Head of caudate nucleus (tissue), 42 donors: ENCODE data around the gene STAC3.
A peak's percentile ranks its signal among the peaks of the same experiment; 100 is the strongest.

ENCODE experiments used
- DNase-seq, 42 donors: peaks; one replicate each; pipeline versions ENCODE4 v3.0.0 to v3.0.0-alpha.2; 2020 to 2021; ENCODE audit warnings: mixed read lengths in 7 of 42
- intact Hi-C: fragments of 100-400 bp; cut with DNase I; formaldehyde crosslinking; loops from one replicate; pipeline ENCODE4 v1.15.0; 2022

STAC3 gene

DNA sequence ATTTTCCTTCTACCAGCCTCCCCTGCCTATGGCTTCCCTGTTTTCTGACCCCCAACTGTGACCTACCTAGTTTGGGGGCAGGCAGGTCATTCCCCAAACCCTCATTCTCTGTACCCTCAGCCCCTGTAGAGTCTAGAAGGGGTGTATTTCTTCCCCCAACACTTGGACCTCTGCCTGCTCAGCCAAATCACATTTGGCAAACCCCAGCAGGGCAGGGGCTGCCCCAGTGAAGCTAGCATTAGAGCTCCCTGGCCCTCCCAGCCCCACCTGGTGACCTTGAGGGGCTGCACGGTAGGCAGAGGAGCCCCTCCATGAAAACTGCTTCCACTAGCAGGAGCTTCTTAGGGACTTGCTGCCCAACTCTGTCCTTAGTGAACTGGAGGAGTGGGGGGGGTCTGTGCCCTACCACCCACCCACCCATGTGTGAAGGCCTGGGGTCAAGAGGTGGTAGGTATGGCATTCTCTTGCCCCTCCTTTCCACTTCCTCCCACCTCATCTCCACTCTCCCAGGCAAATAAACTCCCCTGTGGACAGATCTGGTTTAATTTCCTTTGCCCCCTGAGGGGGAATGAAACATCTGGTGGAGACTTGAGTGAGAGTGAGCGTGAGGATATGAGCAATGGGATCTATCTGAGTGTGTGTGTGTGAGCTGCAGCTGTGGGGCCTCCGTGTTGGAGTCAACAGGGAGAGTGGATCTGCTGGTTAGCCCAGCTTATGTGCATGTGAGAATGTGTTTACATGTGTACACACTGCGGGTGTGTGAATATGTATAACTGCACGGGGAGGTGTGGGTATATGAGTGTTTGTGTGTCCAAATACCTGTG, 32.7 kb downstream of the STAC3 start:
- no peak for DNase-seq
- intact Hi-C loops: no loop called here

DNA sequence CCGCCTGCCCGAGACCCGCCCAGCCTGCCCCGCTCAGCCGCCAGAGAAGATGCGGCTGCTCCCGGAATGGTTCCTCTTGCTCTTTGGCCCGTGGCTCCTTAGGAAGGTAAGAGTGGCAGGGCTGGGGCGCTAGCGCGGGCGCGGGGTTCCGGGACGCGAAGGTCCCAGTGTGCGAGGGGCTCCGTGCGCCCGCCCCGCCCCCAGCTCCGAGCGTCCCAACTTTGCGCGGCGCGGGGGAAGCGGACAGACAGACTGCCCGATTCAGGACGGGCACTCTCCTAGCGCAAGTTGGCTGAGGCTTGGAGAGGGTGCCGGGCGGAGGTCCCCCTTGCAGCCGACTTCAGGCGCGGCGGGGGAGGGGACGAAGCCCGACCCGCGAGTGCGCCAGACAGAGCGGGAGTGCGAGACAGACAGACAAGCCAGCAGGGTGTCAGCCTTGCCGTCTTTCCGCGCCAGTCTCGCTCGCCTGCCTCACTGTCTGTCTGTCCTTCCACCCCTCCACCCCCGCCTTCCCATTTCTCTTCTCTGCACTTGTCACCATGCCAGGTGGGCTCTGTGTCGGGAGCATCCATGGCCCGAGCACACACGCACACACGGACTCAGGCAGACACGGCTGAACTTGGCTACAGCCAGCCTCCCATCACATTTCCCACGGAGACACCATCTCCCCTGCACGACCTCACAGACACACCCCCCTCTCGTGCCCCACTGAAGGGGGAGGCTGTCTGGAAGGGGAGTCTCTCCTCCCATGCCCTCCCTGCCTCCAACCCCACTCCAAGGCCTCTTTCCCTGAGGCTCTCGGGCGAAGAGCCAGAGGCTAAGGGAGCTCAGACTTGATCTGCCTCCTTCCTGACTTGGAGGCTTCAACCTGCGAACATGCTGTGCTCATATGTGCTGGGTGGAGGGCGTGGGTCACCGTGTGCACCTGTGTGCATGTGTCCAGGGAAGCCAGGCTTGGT, 33.8 kb downstream of the STAC3 start:
- DNase-seq: no peak
- intact Hi-C loops: no loop called here

- DNase-seq: no peak
- intact Hi-C loops: no loop called here
These were observed 34.7 kb downstream of the STAC3 start, which contains the start of gene NXPH4 for GRCh38 chr12:57216014-57216911. Gene NXPH4, plus strand, starts transcription at chr12:57216794. Its CDS starts 176 bp downstream, at chr12:57216970.

GRCh38 chr12:57215668-57216013, 35.3 kb downstream of the STAC3 start:
- no peak for DNase-seq
- intact Hi-C loops: no loop called here

GRCh38 chr12:57215065-57215464, 35.9 kb downstream of the STAC3 start:
- intact Hi-C loops: no loop called here
- no peak for DNase-seq

GRCh38 chr12:57214398-57214781, 36.6 kb downstream of the STAC3 start:
- intact Hi-C loops: no loop called here

GRCh38 chr12:57213763-57214397, 37.1 kb downstream of the STAC3 start:
- intact Hi-C loops: no loop called here

More at GRCh38 chr12:57214398-57214781, 36.6 kb downstream of the STAC3 start:
- peak in 40 of 42 donors; percentile 31 to 83 (median 60) for DNase-seq

GRCh38 chr12:57213058-57213715, 37.8 kb downstream of the STAC3 start:
- intact Hi-C loops: no loop called here
- peak; percentile 86 to 96 (median 92) for DNase-seq

More at GRCh38 chr12:57213763-57214397, 37.1 kb downstream of the STAC3 start:
- DNase-seq: no peak

DNA sequence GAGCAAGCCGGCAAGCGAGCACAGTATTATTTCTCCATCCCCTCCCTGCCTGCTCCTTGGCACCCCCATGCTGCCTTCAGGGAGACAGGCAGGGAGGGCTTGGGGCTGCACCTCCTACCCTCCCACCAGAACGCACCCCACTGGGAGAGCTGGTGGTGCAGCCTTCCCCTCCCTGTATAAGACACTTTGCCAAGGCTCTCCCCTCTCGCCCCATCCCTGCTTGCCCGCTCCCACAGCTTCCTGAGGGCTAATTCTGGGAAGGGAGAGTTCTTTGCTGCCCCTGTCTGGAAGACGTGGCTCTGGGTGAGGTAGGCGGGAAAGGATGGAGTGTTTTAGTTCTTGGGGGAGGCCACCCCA, 38.3 kb downstream of the STAC3 start:
- no peak for DNase-seq
- intact Hi-C loops: no loop called here

- intact Hi-C loops: no loop called here
- DNase-seq: no peak
These were observed 38.9 kb downstream of the STAC3 start for GRCh38 chr12:57211791-57212700.

DNA sequence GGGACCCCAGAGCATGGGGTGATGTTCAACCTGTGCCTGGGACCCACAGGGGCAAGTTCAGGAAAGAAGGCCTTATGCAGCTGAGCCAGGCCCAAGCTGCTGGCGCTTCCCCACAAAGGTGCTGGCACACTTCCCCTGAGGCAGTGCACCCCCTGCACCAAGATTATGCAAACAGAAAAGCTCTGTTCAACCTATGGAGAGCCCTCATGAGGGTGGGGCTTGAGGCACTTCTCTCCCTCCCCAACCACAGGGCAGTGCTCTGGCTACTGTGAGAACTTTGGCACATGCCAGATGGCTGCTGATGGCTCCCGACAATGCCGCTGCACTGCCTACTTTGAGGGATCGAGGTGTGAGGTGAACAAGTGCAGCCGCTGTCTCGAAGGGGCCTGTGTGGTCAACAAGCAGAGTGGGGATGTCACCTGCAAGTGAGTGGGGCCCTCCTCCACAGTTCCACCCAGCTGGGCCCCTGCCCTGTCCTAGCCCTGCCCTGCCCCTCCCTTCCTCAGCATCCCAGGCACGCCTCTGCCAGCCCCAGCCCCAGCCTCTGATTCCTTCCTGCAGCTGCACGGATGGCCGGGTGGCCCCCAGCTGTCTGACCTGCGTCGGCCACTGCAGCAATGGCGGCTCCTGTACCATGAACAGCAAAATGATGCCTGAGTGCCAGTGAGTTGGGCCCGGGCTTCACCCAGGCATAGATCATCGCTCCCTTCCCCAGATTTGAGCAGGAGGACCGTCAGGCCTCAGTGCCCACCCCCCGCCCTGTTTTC, 39.9 kb downstream of the STAC3 start:
- no peak for DNase-seq
- intact Hi-C loops: no loop called here

- intact Hi-C loops: no loop called here
- no peak for DNase-seq
These were observed 40.5 kb downstream of the STAC3 start for GRCh38 chr12:57210461-57210860.

GRCh38 chr12:57209916-57210315, 41.1 kb downstream of the STAC3 start:
- no peak for DNase-seq
- intact Hi-C loops: loop anchor here (5.0 kb wide), 1 partner anchor 32 kb away; no protein-coding TSS in a partner anchor

DNA sequence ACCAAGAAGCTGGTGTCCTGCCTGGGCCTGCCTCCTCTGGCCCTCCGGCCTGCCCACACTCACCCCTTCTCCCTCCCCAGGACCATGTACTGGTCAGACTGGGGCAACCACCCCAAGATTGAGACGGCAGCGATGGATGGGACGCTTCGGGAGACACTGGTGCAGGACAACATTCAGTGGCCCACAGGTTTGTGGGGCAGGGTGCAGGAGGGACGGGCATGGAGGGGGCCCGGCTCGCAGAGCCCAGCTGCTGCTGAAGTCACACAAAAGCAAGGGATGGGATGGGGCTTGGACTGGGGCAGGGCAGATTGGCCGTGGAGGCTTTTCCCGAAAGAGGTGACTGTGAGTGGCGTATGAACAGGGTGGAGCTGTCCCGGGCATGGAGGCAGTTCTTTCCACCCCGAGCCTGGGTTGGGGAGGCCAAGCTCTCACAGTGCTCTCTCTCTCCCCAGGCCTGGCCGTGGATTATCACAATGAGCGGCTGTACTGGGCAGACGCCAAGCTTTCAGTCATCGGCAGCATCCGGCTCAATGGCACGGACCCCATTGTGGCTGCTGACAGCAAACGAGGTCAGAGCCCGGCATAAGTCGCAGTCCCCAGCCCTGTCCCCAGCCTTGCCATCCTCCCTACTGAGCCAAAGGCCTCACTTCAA, 42.2 kb downstream of the STAC3 start:
- DNase-seq: peak; percentile 51 to 95 (median 80)
- intact Hi-C loops: loop anchor here (5.0 kb wide), 1 partner anchor 34 kb away; no protein-coding TSS in a partner anchor
